Measurements from ENCODE around the gene RAB26. TPM values are rescaled to one million over a fixed set of nuclear protein-coding genes. Genes with fewer than 3 reads are reported as not detected.

The RAB26 gene
- total and polyA plus RNA-seq, 4 donors, result 1.9 to 3.9 (median 3.0) TPM

DNA sequence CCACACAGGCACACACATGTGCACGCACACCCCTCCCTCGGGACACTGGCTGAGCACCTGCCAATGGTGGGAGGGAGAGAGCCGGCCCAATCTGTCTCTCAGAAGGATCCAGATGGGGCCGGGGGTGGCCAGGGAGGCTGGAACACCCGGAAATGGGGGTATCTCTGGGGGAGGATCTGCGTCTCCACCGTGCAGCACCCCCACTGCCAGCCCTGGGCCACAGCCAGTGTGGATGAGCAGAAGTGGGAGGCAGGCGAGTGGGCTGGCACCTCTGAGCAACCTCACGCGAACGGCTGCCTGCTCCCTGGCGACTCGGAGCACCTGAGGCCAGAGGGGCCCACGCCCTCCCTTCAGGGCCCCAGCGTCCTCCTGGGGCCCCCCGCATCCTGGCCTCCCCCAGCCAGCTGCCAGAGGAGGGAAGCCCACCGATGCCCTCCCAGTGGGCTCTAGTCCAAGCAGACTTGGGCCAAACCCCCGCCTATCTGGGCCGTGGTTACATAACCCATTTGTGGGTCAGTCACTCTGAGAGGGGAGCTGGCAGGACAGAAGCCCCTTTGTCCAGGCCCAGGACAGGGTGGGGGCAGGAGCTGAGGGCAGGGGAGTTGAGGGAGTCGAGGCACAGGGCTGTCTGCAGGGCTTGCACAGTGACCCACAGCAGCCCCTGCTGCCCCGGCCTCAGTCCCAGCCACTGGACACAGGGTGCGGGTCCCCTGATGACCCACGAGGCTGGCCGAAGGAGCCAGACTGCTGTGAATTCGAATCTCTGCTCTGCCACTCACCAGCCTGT lies 42.4 kb downstream of the RAB26 start:
- no peak for DNase-seq (ENCODE audit: low spot score)
- H3K4me1 ChIP-seq (ENCODE audit: control insufficient read depth in 4 of 4, insufficient read depth in 4 of 4, low read length in 3 of 4), result peaks cover 0 to 10% (median 2%) of the 10 kb centered on the region in 4 donors
- H3K27ac ChIP-seq (ENCODE audit: low read depth in 1 of 2, low read length in 2 of 2), result no peak overlapping the region
- WGBS, result 88% methylated on average over 25 of the region's 25 CpGs
- TF ChIP-seq HNF4G (IDR thresholded peaks at IDR 0.05) (no peak), YY1 (IDR thresholded peaks at IDR 0.05) (no peak), JUND (IDR thresholded peaks at IDR 0.05) (no peak), FOXA2 (IDR thresholded peaks at IDR 0.05) (no peak), GABPA (IDR thresholded peaks at IDR 0.05 in 1 of 2, conservative IDR thresholded peaks at IDR 0.05 in 1 of 2) (no peak), SP1 (IDR thresholded peaks at IDR 0.05) (no peak), FOXA1 (IDR thresholded peaks at IDR 0.05) (no peak), RAD21 (IDR thresholded peaks at IDR 0.05) (no peak), NR2F2 (IDR thresholded peaks at IDR 0.05) (no peak), RXRA (IDR thresholded peaks at IDR 0.05) (no peak)
- TF ChIP-seq, protein P1, sequence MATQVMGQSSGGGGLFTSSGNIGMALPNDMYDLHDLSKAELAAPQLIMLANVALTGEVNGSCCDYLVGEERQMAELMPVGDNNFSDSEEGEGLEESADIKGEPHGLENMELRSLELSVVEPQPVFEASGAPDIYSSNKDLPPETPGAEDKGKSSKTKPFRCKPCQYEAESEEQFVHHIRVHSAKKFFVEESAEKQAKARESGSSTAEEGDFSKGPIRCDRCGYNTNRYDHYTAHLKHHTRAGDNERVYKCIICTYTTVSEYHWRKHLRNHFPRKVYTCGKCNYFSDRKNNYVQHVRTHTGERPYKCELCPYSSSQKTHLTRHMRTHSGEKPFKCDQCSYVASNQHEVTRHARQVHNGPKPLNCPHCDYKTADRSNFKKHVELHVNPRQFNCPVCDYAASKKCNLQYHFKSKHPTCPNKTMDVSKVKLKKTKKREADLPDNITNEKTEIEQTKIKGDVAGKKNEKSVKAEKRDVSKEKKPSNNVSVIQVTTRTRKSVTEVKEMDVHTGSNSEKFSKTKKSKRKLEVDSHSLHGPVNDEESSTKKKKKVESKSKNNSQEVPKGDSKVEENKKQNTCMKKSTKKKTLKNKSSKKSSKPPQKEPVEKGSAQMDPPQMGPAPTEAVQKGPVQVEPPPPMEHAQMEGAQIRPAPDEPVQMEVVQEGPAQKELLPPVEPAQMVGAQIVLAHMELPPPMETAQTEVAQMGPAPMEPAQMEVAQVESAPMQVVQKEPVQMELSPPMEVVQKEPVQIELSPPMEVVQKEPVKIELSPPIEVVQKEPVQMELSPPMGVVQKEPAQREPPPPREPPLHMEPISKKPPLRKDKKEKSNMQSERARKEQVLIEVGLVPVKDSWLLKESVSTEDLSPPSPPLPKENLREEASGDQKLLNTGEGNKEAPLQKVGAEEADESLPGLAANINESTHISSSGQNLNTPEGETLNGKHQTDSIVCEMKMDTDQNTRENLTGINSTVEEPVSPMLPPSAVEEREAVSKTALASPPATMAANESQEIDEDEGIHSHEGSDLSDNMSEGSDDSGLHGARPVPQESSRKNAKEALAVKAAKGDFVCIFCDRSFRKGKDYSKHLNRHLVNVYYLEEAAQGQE (IDR thresholded peaks at IDR 0.05), result no peak
- TF ChIP-seq, protein P2, sequence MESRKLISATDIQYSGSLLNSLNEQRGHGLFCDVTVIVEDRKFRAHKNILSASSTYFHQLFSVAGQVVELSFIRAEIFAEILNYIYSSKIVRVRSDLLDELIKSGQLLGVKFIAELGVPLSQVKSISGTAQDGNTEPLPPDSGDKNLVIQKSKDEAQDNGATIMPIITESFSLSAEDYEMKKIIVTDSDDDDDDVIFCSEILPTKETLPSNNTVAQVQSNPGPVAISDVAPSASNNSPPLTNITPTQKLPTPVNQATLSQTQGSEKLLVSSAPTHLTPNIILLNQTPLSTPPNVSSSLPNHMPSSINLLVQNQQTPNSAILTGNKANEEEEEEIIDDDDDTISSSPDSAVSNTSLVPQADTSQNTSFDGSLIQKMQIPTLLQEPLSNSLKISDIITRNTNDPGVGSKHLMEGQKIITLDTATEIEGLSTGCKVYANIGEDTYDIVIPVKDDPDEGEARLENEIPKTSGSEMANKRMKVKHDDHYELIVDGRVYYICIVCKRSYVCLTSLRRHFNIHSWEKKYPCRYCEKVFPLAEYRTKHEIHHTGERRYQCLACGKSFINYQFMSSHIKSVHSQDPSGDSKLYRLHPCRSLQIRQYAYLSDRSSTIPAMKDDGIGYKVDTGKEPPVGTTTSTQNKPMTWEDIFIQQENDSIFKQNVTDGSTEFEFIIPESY (IDR thresholded peaks at IDR 0.05), result no peak
- TF ChIP-seq, protein P3, sequence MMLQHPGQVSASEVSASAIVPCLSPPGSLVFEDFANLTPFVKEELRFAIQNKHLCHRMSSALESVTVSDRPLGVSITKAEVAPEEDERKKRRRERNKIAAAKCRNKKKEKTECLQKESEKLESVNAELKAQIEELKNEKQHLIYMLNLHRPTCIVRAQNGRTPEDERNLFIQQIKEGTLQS (IDR thresholded peaks at IDR 0.05), result no peak
- TF ChIP-seq, protein P4, sequence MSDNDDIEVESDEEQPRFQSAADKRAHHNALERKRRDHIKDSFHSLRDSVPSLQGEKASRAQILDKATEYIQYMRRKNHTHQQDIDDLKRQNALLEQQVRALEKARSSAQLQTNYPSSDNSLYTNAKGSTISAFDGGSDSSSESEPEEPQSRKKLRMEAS (IDR thresholded peaks at IDR 0.05), result no peak
- no peaks in the 10 kb centered on the region for H3K36me3 ChIP-seq (ENCODE audit: control insufficient read depth in 4 of 4, insufficient read depth in 3 of 4, low read depth in 1 of 4, low read length in 3 of 4)
- H3K27me3 ChIP-seq (ENCODE audit: control insufficient read depth in 4 of 4, insufficient read depth in 4 of 4, low read length in 3 of 4), result no peaks in the 10 kb centered on the region
- H3K9me3 ChIP-seq (ENCODE audit: control insufficient read depth in 4 of 4, low read length in 3 of 4), result no peaks in the 10 kb centered on the region
- H3K9ac ChIP-seq (ENCODE audit: low read depth in 1 of 2, low read length in 2 of 2), result no peak overlapping the region
- no peak overlapping the region for H3K4me3 ChIP-seq (ENCODE audit: low read depth in 1 of 3, low read length in 3 of 3)

DNA sequence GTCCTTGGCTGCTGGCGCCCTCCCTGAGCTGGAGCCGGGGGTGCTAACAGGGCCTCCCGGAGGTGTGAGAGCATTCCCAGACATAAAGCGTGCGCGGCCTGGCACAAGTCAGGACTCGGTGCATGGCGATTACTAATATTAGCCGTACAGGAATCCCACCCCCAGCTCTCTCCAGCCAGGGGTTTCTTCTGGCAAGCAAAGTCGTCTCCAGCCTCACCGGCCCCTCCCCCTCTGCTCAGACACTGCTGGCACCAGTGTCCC lies 43.0 kb downstream of the RAB26 start:
- Histone ChIP-seq H3K9ac (ENCODE audit: low read depth in 1 of 2, low read length in 2 of 2) (no peak overlapping the region), H3K27ac (ENCODE audit: low read depth in 1 of 2, low read length in 2 of 2) (no peak overlapping the region), H3K9me3 (ENCODE audit: control insufficient read depth in 4 of 4, low read length in 3 of 4) (no peaks in the 10 kb centered on the region), H3K4me3 (ENCODE audit: low read depth in 1 of 3, low read length in 3 of 3) (no peak overlapping the region), H3K36me3 (ENCODE audit: control insufficient read depth in 4 of 4, insufficient read depth in 3 of 4, low read depth in 1 of 4, low read length in 3 of 4) (no peaks in the 10 kb centered on the region), H3K27me3 (ENCODE audit: control insufficient read depth in 4 of 4, insufficient read depth in 4 of 4, low read length in 3 of 4) (no peaks in the 10 kb centered on the region), H3K4me1 (ENCODE audit: control insufficient read depth in 4 of 4, insufficient read depth in 4 of 4, low read length in 3 of 4) (peaks cover 2 to 11% (median 3%) of the 10 kb centered on the region in 4 donors)
- no peak for DNase-seq (ENCODE audit: low spot score)
- TF ChIP-seq EGR1 (IDR thresholded peaks at IDR 0.05; ENCODE audit: low read depth in 2 of 2), result no peak
- TF ChIP-seq YY1 (IDR thresholded peaks at IDR 0.05), result no peak
- TF ChIP-seq, protein P1 (IDR thresholded peaks at IDR 0.05), result no peak
- no peak for TF ChIP-seq SP1 (IDR thresholded peaks at IDR 0.05)
- TF ChIP-seq, protein P5, sequence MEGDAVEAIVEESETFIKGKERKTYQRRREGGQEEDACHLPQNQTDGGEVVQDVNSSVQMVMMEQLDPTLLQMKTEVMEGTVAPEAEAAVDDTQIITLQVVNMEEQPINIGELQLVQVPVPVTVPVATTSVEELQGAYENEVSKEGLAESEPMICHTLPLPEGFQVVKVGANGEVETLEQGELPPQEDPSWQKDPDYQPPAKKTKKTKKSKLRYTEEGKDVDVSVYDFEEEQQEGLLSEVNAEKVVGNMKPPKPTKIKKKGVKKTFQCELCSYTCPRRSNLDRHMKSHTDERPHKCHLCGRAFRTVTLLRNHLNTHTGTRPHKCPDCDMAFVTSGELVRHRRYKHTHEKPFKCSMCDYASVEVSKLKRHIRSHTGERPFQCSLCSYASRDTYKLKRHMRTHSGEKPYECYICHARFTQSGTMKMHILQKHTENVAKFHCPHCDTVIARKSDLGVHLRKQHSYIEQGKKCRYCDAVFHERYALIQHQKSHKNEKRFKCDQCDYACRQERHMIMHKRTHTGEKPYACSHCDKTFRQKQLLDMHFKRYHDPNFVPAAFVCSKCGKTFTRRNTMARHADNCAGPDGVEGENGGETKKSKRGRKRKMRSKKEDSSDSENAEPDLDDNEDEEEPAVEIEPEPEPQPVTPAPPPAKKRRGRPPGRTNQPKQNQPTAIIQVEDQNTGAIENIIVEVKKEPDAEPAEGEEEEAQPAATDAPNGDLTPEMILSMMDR (IDR thresholded peaks at IDR 0.05; ENCODE audit: low read depth, low read length, missing input control), result no peak
- 96% methylated on average over 11 of the region's 11 CpGs for WGBS

Data from liver (tissue), 9 donors.